DMS79 treated with DMSO at 0.1 percent for 48 hours (cell line): ENCODE measurements around the gene DCTN2.
A peak's percentile ranks its signal among the peaks of the same experiment; 100 is the strongest.
"Not testable (repeated sequence)": the region's sequence is repeated elsewhere in the genome, so short reads cannot be mapped to it uniquely, and the experiment has no call there.

Experiments used
- DNase-seq: peaks from one replicate; lab custom pipeline; 2025; lab: John Stamatoyannopoulos, UW

The DCTN2 gene

GRCh38 chr12:57527184-57527583 lies 19.8 kb downstream of the DCTN2 start:
- DNase-seq: no peak

- no peak for DNase-seq
Measured at GRCh38 chr12:57526477-57527126, 20.4 kb downstream of the DCTN2 start.

- no peak for DNase-seq
Measured at GRCh38 chr12:57525615-57526383, 21.2 kb downstream of the DCTN2 start.

- DNase-seq: no peak
Measured at GRCh38 chr12:57524814-57525614, 22.0 kb downstream of the DCTN2 start.

GRCh38 chr12:57523706-57524614 lies 23.0 kb downstream of the DCTN2 start:
- DNase-seq: no peak

GRCh38 chr12:57522887-57523705 lies 23.9 kb downstream of the DCTN2 start:
- no peak for DNase-seq

- DNase-seq: peak; percentile 54
Measured at GRCh38 chr12:57522011-57522886, 24.7 kb downstream of the DCTN2 start, which contains the start of gene MBD6. Gene MBD6 (plus strand): TSS chr12:57522824. CDS start chr12:57524304, 1,480 bp downstream.

- no peak for DNase-seq
Measured at GRCh38 chr12:57521525-57522010, 25.4 kb downstream of the DCTN2 start.

GRCh38 chr12:57520053-57520818 lies 26.8 kb downstream of the DCTN2 start, which contains the start of gene DDIT3:
Gene DDIT3 (minus strand): TSS chr12:57520514. CDS start chr12:57517406, 3,108 bp downstream.
- peak; percentile 87 for DNase-seq

- DNase-seq: no peak
Measured at GRCh38 chr12:57519796-57520052, 27.3 kb downstream of the DCTN2 start.

GRCh38 chr12:57518920-57519795 lies 27.8 kb downstream of the DCTN2 start:
- no peak for DNase-seq

- DNase-seq: no peak
Measured at GRCh38 chr12:57518176-57518919, 28.6 kb downstream of the DCTN2 start.

- not testable (repeated sequence) for DNase-seq
Measured at GRCh38 chr12:57517718-57518117, 29.3 kb downstream of the DCTN2 start.

GRCh38 chr12:57517187-57517586 lies 29.8 kb downstream of the DCTN2 start:
- DNase-seq: no peak

- DNase-seq: no peak
Measured at GRCh38 chr12:57516617-57517153, 30.3 kb downstream of the DCTN2 start.

- no peak for DNase-seq
Measured at GRCh38 chr12:57515934-57516541, 31.0 kb downstream of the DCTN2 start.
